ENCODE data around the gene WDR70. TPM values are rescaled to one million over a fixed set of nuclear protein-coding genes. Genes with fewer than 3 reads are reported as not detected.

WDR70 gene
- total and polyA plus RNA-seq, 2 donors (not counting 1 experiment from before 2014, with no cell fraction given), result 31.4 to 34.0 TPM

- H3K9ac ChIP-seq (ENCODE audit: insufficient read depth, low read length), result no peak overlapping the region
Observed at GRCh38 chr5:37723162-37723961, 344.2 kb downstream of the WDR70 start.

GRCh38 chr5:37724395-37725125 is 345.4 kb downstream of the WDR70 start:
- H3K4me2 ChIP-seq (ENCODE audit: extremely low read depth, insufficient read depth, low read length), result peak overlapping the region; percentile 15
- no peaks in the 10 kb centered on the region for H3K79me2 ChIP-seq (ENCODE audit: control insufficient read depth, insufficient read depth, low read length)
- H3K4me1 ChIP-seq (ENCODE audit: control insufficient read depth, extremely low read depth, insufficient read depth, low read length), result peaks cover 14% of the 10 kb centered on the region
- H3K27ac ChIP-seq (ENCODE audit: insufficient read depth, low read length), result peak overlapping the region; percentile 3
- H3K36me3 ChIP-seq (ENCODE audit: control insufficient read depth, insufficient read depth, low read length), result no peaks in the 10 kb centered on the region
- H3K4me3 ChIP-seq (replicated peaks in 1 of 4; ENCODE audit: control extremely low read depth in 1 of 4, insufficient read depth in 1 of 4, low read depth in 3 of 4, low read length in 4 of 4), result no peak overlapping the region
- no peaks in the 10 kb centered on the region for H3K27me3 ChIP-seq (ENCODE audit: control insufficient read depth, insufficient read depth, low read length)
- no peak overlapping the region for H3K9ac ChIP-seq (ENCODE audit: insufficient read depth, low read length)
- peak; percentile 60 to 75 for DNase-seq (ENCODE audit: low read depth in 2 of 2)
- TF ChIP-seq EZH2 (IDR thresholded peaks at IDR 0.05; ENCODE audit: low read length, missing control alignments), result no peak
- no peak for TF ChIP-seq CTCF (conservative IDR thresholded peaks at IDR 0.05 in 1 of 2, IDR thresholded peaks at IDR 0.05 in 1 of 2; ENCODE audit: low read depth in 1 of 2, low read length in 2 of 2)
- no peaks in the 10 kb centered on the region for H4K20me1 ChIP-seq (ENCODE audit: control insufficient read depth, extremely low read depth, insufficient read depth, low read length)
- H3K9me3 ChIP-seq (ENCODE audit: control insufficient read depth, insufficient read depth, low read depth, low read length), result no peaks in the 10 kb centered on the region
- no peak overlapping the region for H2AFZ ChIP-seq (ENCODE audit: low read length)

More at GRCh38 chr5:37723162-37723961, 344.2 kb downstream of the WDR70 start:
- peak overlapping the region; percentile 50 for H3K27ac ChIP-seq (ENCODE audit: insufficient read depth, low read length)
- peaks cover 14% of the 10 kb centered on the region for H3K4me1 ChIP-seq (ENCODE audit: control insufficient read depth, extremely low read depth, insufficient read depth, low read length)
- TF ChIP-seq EZH2 (IDR thresholded peaks at IDR 0.05; ENCODE audit: low read length, missing control alignments), result no peak
- peak; percentile 30 to 31 for TF ChIP-seq CTCF (conservative IDR thresholded peaks at IDR 0.05 in 1 of 2, IDR thresholded peaks at IDR 0.05 in 1 of 2; ENCODE audit: low read depth in 1 of 2, low read length in 2 of 2)
- peak overlapping the region; percentile 40 for H3K4me2 ChIP-seq (ENCODE audit: extremely low read depth, insufficient read depth, low read length)
- H3K4me3 ChIP-seq (replicated peaks in 1 of 4; ENCODE audit: control extremely low read depth in 1 of 4, insufficient read depth in 1 of 4, low read depth in 3 of 4, low read length in 4 of 4), result no peak overlapping the region
- peak in 1 of 2 donors; percentile 71 for DNase-seq (ENCODE audit: low read depth in 2 of 2)
- H4K20me1 ChIP-seq (ENCODE audit: control insufficient read depth, extremely low read depth, insufficient read depth, low read length), result no peaks in the 10 kb centered on the region
- H3K79me2 ChIP-seq (ENCODE audit: control insufficient read depth, insufficient read depth, low read length), result no peaks in the 10 kb centered on the region
- H3K36me3 ChIP-seq (ENCODE audit: control insufficient read depth, insufficient read depth, low read length), result no peaks in the 10 kb centered on the region
- no peaks in the 10 kb centered on the region for H3K27me3 ChIP-seq (ENCODE audit: control insufficient read depth, insufficient read depth, low read length)
- H2AFZ ChIP-seq (ENCODE audit: low read length), result no peak overlapping the region
- no peaks in the 10 kb centered on the region for H3K9me3 ChIP-seq (ENCODE audit: control insufficient read depth, insufficient read depth, low read depth, low read length)

- H3K27me3 ChIP-seq (ENCODE audit: control insufficient read depth, insufficient read depth, low read length), result no peaks in the 10 kb centered on the region
- TF ChIP-seq CTCF (conservative IDR thresholded peaks at IDR 0.05 in 1 of 2, IDR thresholded peaks at IDR 0.05 in 1 of 2; ENCODE audit: low read depth in 1 of 2, low read length in 2 of 2) (no peak), EZH2 (IDR thresholded peaks at IDR 0.05; ENCODE audit: low read length, missing control alignments) (no peak)
- no peaks in the 10 kb centered on the region for H3K36me3 ChIP-seq (ENCODE audit: control insufficient read depth, insufficient read depth, low read length)
- no peak overlapping the region for H3K9ac ChIP-seq (ENCODE audit: insufficient read depth, low read length)
- peaks cover 14% of the 10 kb centered on the region for H3K4me1 ChIP-seq (ENCODE audit: control insufficient read depth, extremely low read depth, insufficient read depth, low read length)
- DNase-seq (ENCODE audit: low read depth in 2 of 2), result no peak
- no peaks in the 10 kb centered on the region for H3K9me3 ChIP-seq (ENCODE audit: control insufficient read depth, insufficient read depth, low read depth, low read length)
- H3K4me2 ChIP-seq (ENCODE audit: extremely low read depth, insufficient read depth, low read length), result no peak overlapping the region
- H4K20me1 ChIP-seq (ENCODE audit: control insufficient read depth, extremely low read depth, insufficient read depth, low read length), result no peaks in the 10 kb centered on the region
- no peak overlapping the region for H3K4me3 ChIP-seq (replicated peaks in 1 of 4; ENCODE audit: control extremely low read depth in 1 of 4, insufficient read depth in 1 of 4, low read depth in 3 of 4, low read length in 4 of 4)
- H2AFZ ChIP-seq (ENCODE audit: low read length), result no peak overlapping the region
- H3K79me2 ChIP-seq (ENCODE audit: control insufficient read depth, insufficient read depth, low read length), result no peaks in the 10 kb centered on the region
- no peak overlapping the region for H3K27ac ChIP-seq (ENCODE audit: insufficient read depth, low read length)
Observed at GRCh38 chr5:37725185-37725584, 346.1 kb downstream of the WDR70 start.

Data from fibroblast of lung (primary cell).